ENCODE results near the gene SYT3.

The SYT3 gene

DNA sequence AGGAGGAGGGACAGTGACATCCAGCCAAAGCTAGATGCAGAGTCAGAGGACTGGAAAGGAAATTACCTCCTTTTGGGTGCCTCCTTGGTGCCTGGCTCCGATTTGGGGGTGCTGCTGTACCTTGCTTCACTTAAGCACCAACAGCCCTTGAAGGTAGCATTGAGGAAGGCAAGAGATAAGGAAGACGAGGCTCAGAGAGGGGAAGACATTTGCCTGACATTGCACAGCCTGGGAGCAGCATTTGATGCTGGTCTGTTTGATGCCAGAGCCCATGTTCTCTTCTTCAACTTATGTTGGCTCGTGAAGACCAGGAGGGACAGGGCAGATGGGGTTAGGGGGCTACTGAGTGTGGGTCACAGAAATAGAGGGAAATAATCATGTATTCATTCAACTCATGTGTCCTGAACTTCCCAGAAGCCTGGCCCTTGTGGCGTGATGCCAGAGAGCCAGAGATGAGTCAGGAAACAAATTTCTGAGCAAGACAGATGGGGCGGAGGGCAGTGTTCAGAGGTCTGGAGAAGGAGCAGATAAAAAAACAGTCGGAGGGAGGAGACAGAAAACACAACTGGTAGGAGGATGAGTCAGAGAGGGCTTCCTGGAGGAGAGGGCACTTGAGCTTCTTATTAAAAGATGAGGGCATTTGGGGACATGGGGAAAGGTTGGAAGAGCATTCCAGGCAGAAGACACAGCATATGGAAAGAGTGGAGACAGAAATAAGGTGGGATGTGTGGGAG, 6.6 kb upstream of the SYT3 start:
- H3K27me3 ChIP-seq (ENCODE audit: control insufficient read depth, insufficient read depth, low read length) = peaks cover 48% of the 10 kb centered on the region
- H3K4me3 ChIP-seq (ENCODE audit: low read depth, low read length) = no peak overlapping the region
- H3K4me1 ChIP-seq (ENCODE audit: control insufficient read depth, insufficient read depth, low read length) = peaks cover 4% of the 10 kb centered on the region
- no peak overlapping the region for H3K9ac ChIP-seq (ENCODE audit: low read depth, low read length)
- no peaks in the 10 kb centered on the region for H3K36me3 ChIP-seq (ENCODE audit: control insufficient read depth, insufficient read depth, low read length)
- no peaks in the 10 kb centered on the region for H3K9me3 ChIP-seq (ENCODE audit: control insufficient read depth, insufficient read depth, low read length)

DNA sequence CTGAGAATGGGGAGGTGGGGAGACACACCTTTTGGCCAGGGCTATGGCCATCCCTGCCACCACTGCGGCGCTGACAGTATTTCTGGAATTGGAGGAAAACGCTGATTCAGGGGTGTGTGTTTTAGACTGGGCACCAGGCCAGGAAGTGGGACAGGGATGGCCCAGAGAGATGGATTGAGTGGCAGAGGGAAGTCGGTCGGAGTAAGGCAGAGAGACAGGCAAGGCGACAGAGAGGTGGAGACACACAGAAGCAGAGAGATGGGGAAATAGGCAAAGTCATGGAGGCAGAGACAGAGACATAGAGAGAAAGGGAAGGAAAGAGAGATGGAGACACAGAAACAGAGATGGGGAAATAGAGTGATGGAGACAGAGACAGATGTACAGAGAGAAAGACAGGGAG, 5.4 kb upstream of the SYT3 start:
- H3K4me3 ChIP-seq (ENCODE audit: low read depth, low read length) = no peak overlapping the region
- H3K9me3 ChIP-seq (ENCODE audit: control insufficient read depth, insufficient read depth, low read length) = no peaks in the 10 kb centered on the region
- no peak overlapping the region for H3K9ac ChIP-seq (ENCODE audit: low read depth, low read length)
- no peaks in the 10 kb centered on the region for H3K36me3 ChIP-seq (ENCODE audit: control insufficient read depth, insufficient read depth, low read length)
- peaks cover 47% of the 10 kb centered on the region for H3K27me3 ChIP-seq (ENCODE audit: control insufficient read depth, insufficient read depth, low read length)
- peaks cover 4% of the 10 kb centered on the region for H3K4me1 ChIP-seq (ENCODE audit: control insufficient read depth, insufficient read depth, low read length)

DNA sequence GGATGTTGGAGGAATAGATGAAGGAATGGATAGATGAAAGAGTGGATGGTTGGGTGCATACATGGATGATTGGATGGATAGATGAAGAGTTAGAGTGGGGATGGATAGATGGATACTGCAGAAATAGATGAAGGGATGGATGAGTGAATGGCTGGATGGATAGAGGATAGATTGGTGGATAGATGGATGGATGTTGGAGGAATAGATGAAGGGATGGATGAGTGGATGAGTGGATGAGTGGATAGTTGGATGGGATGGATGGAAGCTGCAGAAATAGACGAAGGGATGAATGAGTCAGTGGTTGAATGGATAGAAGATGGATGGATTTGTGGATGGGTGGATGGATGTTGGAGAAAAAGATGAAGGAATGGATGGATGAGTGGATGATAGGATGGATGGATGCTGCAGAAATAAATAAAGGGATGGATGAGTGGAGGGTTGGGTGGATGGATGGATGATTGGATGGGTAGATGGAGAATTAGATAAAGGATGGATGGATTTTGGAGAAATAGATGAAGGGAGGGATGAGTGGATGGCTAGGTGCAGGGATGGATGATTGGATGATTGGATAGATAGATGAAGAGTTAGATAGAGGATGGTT, 4.7 kb upstream of the SYT3 start:
- no peak overlapping the region for H3K4me3 ChIP-seq (ENCODE audit: low read depth, low read length)
- no peaks in the 10 kb centered on the region for H3K36me3 ChIP-seq (ENCODE audit: control insufficient read depth, insufficient read depth, low read length)
- H3K9ac ChIP-seq (ENCODE audit: low read depth, low read length) = no peak overlapping the region
- no peaks in the 10 kb centered on the region for H3K4me1 ChIP-seq (ENCODE audit: control insufficient read depth, insufficient read depth, low read length)
- H3K27me3 ChIP-seq (ENCODE audit: control insufficient read depth, insufficient read depth, low read length) = peaks cover 47% of the 10 kb centered on the region
- no peaks in the 10 kb centered on the region for H3K9me3 ChIP-seq (ENCODE audit: control insufficient read depth, insufficient read depth, low read length)

DNA sequence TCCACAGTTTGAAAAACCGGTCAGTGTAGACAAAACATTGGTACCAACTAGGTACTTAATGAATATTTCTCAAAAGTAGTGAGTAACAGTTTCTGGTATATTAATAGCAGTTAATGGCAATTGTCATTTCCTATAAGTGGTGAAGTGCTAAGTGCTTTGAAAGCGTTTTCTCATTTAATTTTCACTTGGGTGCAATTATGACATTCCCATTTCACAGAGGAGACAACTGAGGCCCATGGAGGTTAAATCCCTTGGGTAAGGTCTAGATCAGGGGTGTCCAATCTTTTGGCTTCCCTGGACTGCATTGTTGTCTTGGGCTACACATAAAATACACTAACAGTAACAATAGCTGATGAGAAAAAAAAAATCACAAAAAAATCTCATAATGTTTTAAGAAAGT, 687 bp upstream of the SYT3 start:
- Histone ChIP-seq H3K9me3 (ENCODE audit: control insufficient read depth, insufficient read depth, low read length) (no peaks in the 10 kb centered on the region), H3K36me3 (ENCODE audit: control insufficient read depth, insufficient read depth, low read length) (no peaks in the 10 kb centered on the region), H3K4me3 (ENCODE audit: low read depth, low read length) (peak overlapping the region; percentile 71), H3K9ac (ENCODE audit: low read depth, low read length) (no peak overlapping the region), H3K27me3 (ENCODE audit: control insufficient read depth, insufficient read depth, low read length) (peaks cover 61% of the 10 kb centered on the region), H3K4me1 (ENCODE audit: control insufficient read depth, insufficient read depth, low read length) (no peaks in the 10 kb centered on the region)

DNA sequence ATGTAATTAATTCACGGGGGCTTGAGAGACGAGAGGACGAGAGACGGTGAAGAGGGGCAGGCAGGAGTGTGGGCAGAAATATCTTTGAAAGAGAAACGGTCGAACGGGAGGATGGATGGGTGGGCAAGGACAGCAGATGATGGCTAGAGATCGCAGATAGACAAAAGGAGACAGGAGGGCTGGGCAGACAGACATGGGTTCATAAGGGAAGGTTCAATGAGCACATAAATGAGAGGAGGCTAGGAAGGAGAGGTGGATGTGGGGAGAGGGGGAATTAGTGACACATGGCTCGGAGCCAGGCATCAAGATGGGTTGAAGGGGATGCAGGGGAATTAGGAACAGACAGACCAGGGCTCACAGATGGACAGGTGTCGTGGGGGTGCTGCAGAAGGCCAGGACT, 1.1 kb downstream of the SYT3 start:
- peaks cover 44% of the 10 kb centered on the region for H3K27me3 ChIP-seq (ENCODE audit: control insufficient read depth, insufficient read depth, low read length)
- H3K36me3 ChIP-seq (ENCODE audit: control insufficient read depth, insufficient read depth, low read length) = no peaks in the 10 kb centered on the region
- H3K4me1 ChIP-seq (ENCODE audit: control insufficient read depth, insufficient read depth, low read length) = no peaks in the 10 kb centered on the region
- H3K4me3 ChIP-seq (ENCODE audit: low read depth, low read length) = peak overlapping the region; percentile 66
- H3K9ac ChIP-seq (ENCODE audit: low read depth, low read length) = no peak overlapping the region
- peaks cover 6% of the 10 kb centered on the region for H3K9me3 ChIP-seq (ENCODE audit: control insufficient read depth, insufficient read depth, low read length)

DNA sequence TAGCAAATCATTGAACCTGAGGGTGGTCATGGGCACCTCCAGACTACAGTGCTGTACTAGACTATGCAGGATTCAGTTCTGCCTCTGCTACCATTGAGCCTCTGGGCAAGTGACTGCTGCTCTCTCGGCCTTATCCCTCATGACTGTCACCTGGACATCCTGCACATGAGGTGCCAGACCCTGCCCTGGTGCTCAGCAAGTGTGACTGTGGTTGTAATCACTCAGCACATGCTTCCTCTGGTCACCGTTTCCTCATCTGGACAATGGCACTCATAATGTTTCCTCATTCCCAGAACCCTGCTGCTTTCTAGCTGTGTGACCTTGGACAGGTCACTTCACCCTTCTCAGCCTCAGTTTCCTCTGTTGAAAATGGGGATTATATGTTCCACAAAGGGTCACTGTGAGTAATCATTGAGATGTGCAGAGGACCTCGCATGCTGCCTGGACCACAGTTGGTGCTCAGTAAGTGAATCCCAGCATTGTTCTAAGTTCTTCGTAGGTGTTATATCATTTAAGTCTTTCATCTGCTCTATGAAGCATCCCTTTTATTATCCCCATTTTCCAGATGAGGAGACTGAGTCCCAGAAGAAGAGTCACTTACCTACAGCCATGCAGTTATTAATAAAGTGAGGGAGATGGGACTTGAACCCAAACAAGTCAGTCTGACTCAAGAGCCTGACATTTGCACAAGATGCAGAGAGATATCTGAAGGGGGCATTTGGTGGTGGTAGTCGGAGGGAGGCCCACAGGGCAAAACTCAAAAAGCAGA, 3.2 kb downstream of the SYT3 start:
- H3K27me3 ChIP-seq (ENCODE audit: control insufficient read depth, insufficient read depth, low read length) = peaks cover 32% of the 10 kb centered on the region
- H3K9me3 ChIP-seq (ENCODE audit: control insufficient read depth, insufficient read depth, low read length) = peaks cover 9% of the 10 kb centered on the region
- no peak overlapping the region for H3K4me3 ChIP-seq (ENCODE audit: low read depth, low read length)
- H3K9ac ChIP-seq (ENCODE audit: low read depth, low read length) = no peak overlapping the region
- no peaks in the 10 kb centered on the region for H3K4me1 ChIP-seq (ENCODE audit: control insufficient read depth, insufficient read depth, low read length)
- no peaks in the 10 kb centered on the region for H3K36me3 ChIP-seq (ENCODE audit: control insufficient read depth, insufficient read depth, low read length)

DNA sequence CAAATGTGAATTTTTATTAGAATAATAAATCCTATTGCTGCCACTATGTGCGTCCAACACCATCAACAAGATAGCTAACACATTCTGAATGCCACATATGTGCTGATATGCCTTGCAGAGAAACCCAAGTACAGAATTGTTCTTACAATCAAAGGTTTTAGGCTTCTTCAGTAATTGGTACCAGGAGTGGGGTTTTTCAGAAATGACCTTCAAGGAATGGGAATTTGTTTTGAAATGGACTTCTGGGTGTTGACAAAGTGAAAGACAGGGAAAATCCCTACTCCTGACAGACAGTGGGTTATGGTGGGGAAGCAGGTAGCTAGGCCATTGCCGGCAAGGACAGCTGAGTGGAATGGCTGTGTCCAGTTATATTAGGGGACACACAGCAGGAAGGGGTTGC, 5.7 kb downstream of the SYT3 start:
- Histone ChIP-seq H3K36me3 (ENCODE audit: control insufficient read depth, insufficient read depth, low read length) (no peaks in the 10 kb centered on the region), H3K9me3 (ENCODE audit: control insufficient read depth, insufficient read depth, low read length) (peaks cover 9% of the 10 kb centered on the region), H3K4me1 (ENCODE audit: control insufficient read depth, insufficient read depth, low read length) (no peaks in the 10 kb centered on the region), H3K27me3 (ENCODE audit: control insufficient read depth, insufficient read depth, low read length) (peaks cover 29% of the 10 kb centered on the region), H3K4me3 (ENCODE audit: low read depth, low read length) (no peak overlapping the region), H3K9ac (ENCODE audit: low read depth, low read length) (no peak overlapping the region)

DNA sequence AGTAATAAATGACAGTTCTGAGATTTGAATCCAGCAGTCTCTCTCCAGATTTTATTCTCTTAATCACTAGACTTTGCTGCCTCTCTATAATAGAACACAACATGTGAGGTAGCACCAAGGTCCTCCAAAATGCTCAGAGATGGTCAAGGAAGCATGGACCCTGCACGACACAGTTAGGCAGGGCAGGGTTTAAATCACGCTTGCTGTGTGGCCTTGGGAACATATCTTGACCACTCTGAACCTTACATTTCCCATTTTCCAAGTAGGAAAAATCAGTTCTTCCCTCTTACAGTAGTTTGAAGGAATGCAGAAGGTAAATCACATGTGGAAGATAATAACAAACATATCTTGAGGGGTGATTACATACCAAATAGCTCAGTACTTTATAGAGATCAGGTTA, 6.3 kb downstream of the SYT3 start:
- Histone ChIP-seq H3K36me3 (ENCODE audit: control insufficient read depth, insufficient read depth, low read length) (no peaks in the 10 kb centered on the region), H3K4me3 (ENCODE audit: low read depth, low read length) (no peak overlapping the region), H3K9me3 (ENCODE audit: control insufficient read depth, insufficient read depth, low read length) (peaks cover 9% of the 10 kb centered on the region), H3K4me1 (ENCODE audit: control insufficient read depth, insufficient read depth, low read length) (no peaks in the 10 kb centered on the region), H3K27me3 (ENCODE audit: control insufficient read depth, insufficient read depth, low read length) (peaks cover 23% of the 10 kb centered on the region), H3K9ac (ENCODE audit: low read depth, low read length) (no peak overlapping the region)

DNA sequence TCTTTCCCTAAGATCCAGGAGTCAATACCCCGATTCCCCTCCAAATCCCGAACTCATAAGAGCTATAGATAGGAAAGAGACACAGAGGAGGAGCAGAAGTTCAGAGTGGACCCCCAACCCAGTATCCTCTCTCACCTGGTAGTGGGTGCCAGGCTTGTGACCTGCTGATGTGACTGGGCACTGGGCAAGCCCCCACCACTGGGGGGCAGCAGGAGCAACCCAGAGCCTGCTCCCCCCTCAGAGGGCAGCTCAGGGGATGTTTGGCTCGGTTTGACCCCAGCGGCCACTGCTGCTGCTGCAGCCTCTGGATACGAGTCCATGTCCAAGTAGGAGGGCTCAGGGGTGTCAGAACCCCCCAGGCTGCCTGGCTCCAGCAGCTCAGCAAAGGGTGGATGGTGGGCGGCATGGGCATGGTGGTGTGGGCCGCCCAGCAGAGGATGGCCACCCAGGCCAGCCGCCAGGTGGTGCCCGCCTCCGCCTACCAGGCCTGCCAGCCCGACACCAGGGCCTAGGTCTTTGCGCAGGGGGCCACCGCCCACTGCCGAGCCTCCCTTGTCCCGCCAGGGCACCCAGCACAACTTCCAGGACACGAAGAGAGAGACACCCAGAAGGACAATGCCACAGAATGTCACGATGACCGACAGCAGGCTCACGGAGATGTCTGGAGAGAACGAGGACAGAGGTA, 7.4 kb downstream of the SYT3 start:
- Histone ChIP-seq H3K4me3 (ENCODE audit: low read depth, low read length) (no peak overlapping the region), H3K27me3 (ENCODE audit: control insufficient read depth, insufficient read depth, low read length) (peaks cover 13% of the 10 kb centered on the region), H3K36me3 (ENCODE audit: control insufficient read depth, insufficient read depth, low read length) (no peaks in the 10 kb centered on the region), H3K9ac (ENCODE audit: low read depth, low read length) (no peak overlapping the region), H3K4me1 (ENCODE audit: control insufficient read depth, insufficient read depth, low read length) (no peaks in the 10 kb centered on the region), H3K9me3 (ENCODE audit: control insufficient read depth, insufficient read depth, low read length) (peaks cover 9% of the 10 kb centered on the region)

DNA sequence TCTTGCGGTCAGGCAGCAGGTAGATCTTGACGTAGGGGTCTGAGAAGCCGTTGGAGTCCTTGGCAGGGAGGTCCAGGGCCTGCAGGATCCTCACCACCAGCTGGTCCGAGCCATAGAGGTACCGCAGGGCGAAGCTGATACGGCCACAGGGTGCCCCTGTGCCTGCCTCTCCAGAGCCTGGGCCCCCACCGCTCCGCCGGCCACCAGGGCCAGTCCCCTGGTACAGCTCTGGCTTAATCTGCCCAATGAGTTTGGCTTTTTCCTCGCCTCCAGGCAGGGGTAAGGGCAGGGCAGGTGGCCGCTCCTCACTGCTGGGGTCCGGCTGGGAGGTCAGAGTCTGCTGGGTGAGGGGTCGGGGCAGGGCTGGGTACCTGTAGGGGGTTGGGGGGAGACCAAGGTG, 9.9 kb downstream of the SYT3 start:
- Histone ChIP-seq H3K4me1 (ENCODE audit: control insufficient read depth, insufficient read depth, low read length) (no peaks in the 10 kb centered on the region), H3K27me3 (ENCODE audit: control insufficient read depth, insufficient read depth, low read length) (no peaks in the 10 kb centered on the region), H3K36me3 (ENCODE audit: control insufficient read depth, insufficient read depth, low read length) (no peaks in the 10 kb centered on the region), H3K4me3 (ENCODE audit: low read depth, low read length) (no peak overlapping the region), H3K9me3 (ENCODE audit: control insufficient read depth, insufficient read depth, low read length) (peaks cover 9% of the 10 kb centered on the region), H3K9ac (ENCODE audit: low read depth, low read length) (no peak overlapping the region)

DNA sequence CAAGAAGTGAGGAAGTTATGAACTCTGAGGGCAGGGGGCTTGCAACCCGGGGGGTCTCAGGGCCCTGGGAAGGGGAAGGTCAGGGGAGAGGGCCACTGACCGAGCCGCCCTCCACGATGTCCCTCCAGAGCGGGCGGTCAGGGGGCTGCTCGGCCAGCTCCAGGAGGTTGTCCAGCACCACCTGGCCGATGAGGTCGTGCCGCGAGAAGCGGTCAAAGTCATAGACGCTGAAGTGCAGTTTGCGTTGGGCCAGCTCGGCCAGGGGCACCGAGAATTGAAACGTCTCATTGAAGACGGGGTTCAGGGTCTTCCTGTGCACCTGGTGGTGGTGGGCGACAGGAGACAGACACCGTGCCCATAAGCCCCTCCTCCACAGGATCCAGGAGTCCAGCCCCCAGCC, 10.5 kb downstream of the SYT3 start:
- Histone ChIP-seq H3K9ac (ENCODE audit: low read depth, low read length) (no peak overlapping the region), H3K4me3 (ENCODE audit: low read depth, low read length) (no peak overlapping the region), H3K36me3 (ENCODE audit: control insufficient read depth, insufficient read depth, low read length) (no peaks in the 10 kb centered on the region), H3K27me3 (ENCODE audit: control insufficient read depth, insufficient read depth, low read length) (no peaks in the 10 kb centered on the region), H3K9me3 (ENCODE audit: control insufficient read depth, insufficient read depth, low read length) (peaks cover 7% of the 10 kb centered on the region), H3K4me1 (ENCODE audit: control insufficient read depth, insufficient read depth, low read length) (no peaks in the 10 kb centered on the region)

All from iPS-15b (cell line).